ENCODE data around the gene PLCB1.

- no peak for TF ChIP-seq CTCF (IDR thresholded peaks at IDR 0.05; ENCODE audit: insufficient read depth, low read depth, low read length)
- no peak for TF ChIP-seq EZH2 (IDR thresholded peaks at IDR 0.05; ENCODE audit: insufficient read depth, low read length)
Observed at GRCh38 chr20:8352486-8352885, 220.4 kb downstream of the PLCB1 start.

Measured in astrocyte (in vitro differentiated cells and primary cell).